CD14-positive monocyte (primary cell): ENCODE data around the gene RPL35. TPM values are rescaled to one million over a fixed set of nuclear protein-coding genes. Genes with fewer than 3 reads are reported as not detected.
A peak's percentile ranks its signal among the peaks of the same experiment; 100 is the strongest.

ENCODE experiments used
- DNase-seq, 3 donors: peaks; one replicate each; pipeline ENCODE4 v3.0.0-alpha.2; 2011 to 2022
- H2AFZ ChIP-seq: 2 replicates; pipeline ENCODE4 v1.6.0; 2012; ENCODE audit warnings: mild to moderate bottlenecking, low read depth, low read length, inconsistent platforms; ENCODE audit not compliant: insufficient read depth, poor library complexity, severe bottlenecking
- H3K27ac ChIP-seq, 2 donors: 1 replicate in 1 of 2; 2 replicates in 1 of 2; pipeline ENCODE4 v1.5.1; 2012 to 2013; ENCODE audit warnings: low read length in 2 of 2, control low read depth in 1 of 2, inconsistent platforms in 1 of 2, low read depth in 1 of 2, mild to moderate bottlenecking in 1 of 2
- H3K27me3 ChIP-seq, 2 donors: one replicate each; pipeline versions ENCODE4 v1.6.0 to v1.6.1; 2011 to 2013; ENCODE audit warnings: low read length in 2 of 2; ENCODE audit not compliant: control insufficient read depth in 2 of 2, insufficient read depth in 2 of 2
- H3K36me3 ChIP-seq, 2 donors: replicated peaks in 1 of 2; 1 replicate in 1 of 2; 2 replicates in 1 of 2; pipeline versions ENCODE4 v1.5.1 to v1.6.1; 2012 to 2013; ENCODE audit warnings: low read length in 2 of 2, control low read depth in 1 of 2, inconsistent platforms in 1 of 2, mild to moderate bottlenecking in 1 of 2; ENCODE audit not compliant: insufficient read depth in 2 of 2, control insufficient read depth in 1 of 2
- H3K4me1 ChIP-seq, 2 donors: 1 replicate in 1 of 2; 2 replicates in 1 of 2; pipeline versions ENCODE4 v1.5.1 to v1.6.1; 2012 to 2013; ENCODE audit warnings: low read length in 2 of 2, control low read depth in 1 of 2, inconsistent platforms in 1 of 2, mild to moderate bottlenecking in 1 of 2, moderate library complexity in 1 of 2; ENCODE audit not compliant: insufficient read depth in 2 of 2, control insufficient read depth in 1 of 2
- H3K4me2 ChIP-seq: replicated peaks from 2 replicates; pipeline ENCODE3; 2012; ENCODE audit warnings: low read length, moderate library complexity, mild to moderate bottlenecking; ENCODE audit not compliant: poor library complexity, severe bottlenecking; ENCODE audit errors: extremely low read depth
- H3K4me3 ChIP-seq, 3 experiments: fragments of 200-600 bp in 1 of 3; sonication (generic) in 1 of 3; replicated peaks in 1 of 3; 1 replicate in 2 of 3; 2 replicates in 1 of 3; pipeline ENCODE4 v1.5.1; 2011 to 2013; ENCODE audit warnings: low read length in 3 of 3, mild to moderate bottlenecking in 3 of 3, control low read depth in 2 of 3, low read depth in 2 of 3, inconsistent platforms in 1 of 3, moderate library complexity in 1 of 3
- H3K79me2 ChIP-seq: 2 replicates; pipeline ENCODE4 v1.6.0; 2012; ENCODE audit warnings: mild to moderate bottlenecking, control low read depth, inconsistent platforms, low read length, moderate library complexity; ENCODE audit not compliant: insufficient read depth
- H3K9ac ChIP-seq: 2 replicates; pipeline ENCODE4 v1.6.0; 2017; ENCODE audit warnings: low read length, mild to moderate bottlenecking; ENCODE audit not compliant: insufficient read depth, poor library complexity, severe bottlenecking
- H3K9me3 ChIP-seq, 2 donors: replicated peaks in 1 of 2; 1 replicate in 1 of 2; 2 replicates in 1 of 2; pipeline versions ENCODE4 v1.5.1 to v1.6.1; 2012 to 2013; ENCODE audit warnings: low read length in 2 of 2, control low read depth in 1 of 2; ENCODE audit not compliant: control insufficient read depth in 1 of 2, insufficient read depth in 1 of 2
- H4K20me1 ChIP-seq: 2 replicates; pipeline ENCODE4 v1.6.0; 2012; ENCODE audit warnings: mild to moderate bottlenecking, low read length, control low read depth, moderate library complexity; ENCODE audit not compliant: insufficient read depth
- H3K27ac Mint-ChIP-seq, 7 donors: one replicate each; pipeline ENCODE4 v1.8.0; 2020; ENCODE audit warnings: mild to moderate bottlenecking in 7 of 7, mixed read lengths in 7 of 7, moderate library complexity in 6 of 7, inconsistent platforms in 2 of 7
- H3K27me3 Mint-ChIP-seq, 3 donors: one replicate each; pipeline ENCODE4 v1.8.0; 2021 to 2022; ENCODE audit warnings: low read depth in 3 of 3, mild to moderate bottlenecking in 3 of 3, mixed read lengths in 3 of 3, moderate library complexity in 3 of 3, inconsistent platforms in 1 of 3
- H3K36me3 Mint-ChIP-seq, 2 donors: one replicate each; pipeline ENCODE4 v1.8.0; 2020; ENCODE audit warnings: mixed read lengths in 2 of 2, inconsistent platforms in 1 of 2, mild to moderate bottlenecking in 1 of 2
- H3K4me1 Mint-ChIP-seq: one replicate; pipeline ENCODE4 v1.8.0; 2020; ENCODE audit warnings: mild to moderate bottlenecking, mixed read lengths
- H3K4me3 Mint-ChIP-seq, 2 donors: one replicate each; pipeline ENCODE4 v1.8.0; 2020; ENCODE audit warnings: mild to moderate bottlenecking in 2 of 2, mixed read lengths in 2 of 2, moderate library complexity in 1 of 2
- H3K9me3 Mint-ChIP-seq, 7 donors: one replicate each; pipeline ENCODE4 v1.8.0; 2020 to 2022; ENCODE audit warnings: mixed read lengths in 7 of 7, mild to moderate bottlenecking in 6 of 7, moderate library complexity in 6 of 7, inconsistent platforms in 2 of 7
- WGBS: methylation state at CpG from one replicate; pipeline ENCODE4 v1.1.5; 2013; ENCODE audit warnings: missing lambda C conversion rate; ENCODE audit not compliant: insufficient coverage; 5-methylcytosine and 5-hydroxymethylcytosine counted together
- intact Hi-C, 2 donors: fragments of 100-400 bp; cut with micrococcal nuclease; formaldehyde crosslinking; loops; one replicate each; pipeline versions ENCODE4 v1.15.0 to v1.15.1; 2023
- polyA plus RNA-seq, 3 donors: library from polyadenylated mRNA; depleted of rRNA in 1 of 3; unstranded in 2 of 3; stranded (reverse) in 1 of 3; fragments of 300-500 nt in 2 of 3; fragments of >200 nt in 1 of 3; fragmentation: Illumina TruSeq in 2 of 3; gene quantifications; 1 replicate in 2 of 3; 2 replicates in 1 of 3; pipeline ENCODE4 v1.2.3, GENCODE V29; 2012 to 2021
- TF ChIP-seq, protein P1 (sequence below): fragments of 200-600 bp; IDR thresholded peaks from one replicate; pipeline ENCODE4 v1.8.0; 2022; ENCODE audit warnings: antibody characterized with exemption, mild to moderate bottlenecking

Gene RPL35
- polyA plus RNA-seq, 3 donors, result 660 to 1,209 (median 828) TPM

DNA sequence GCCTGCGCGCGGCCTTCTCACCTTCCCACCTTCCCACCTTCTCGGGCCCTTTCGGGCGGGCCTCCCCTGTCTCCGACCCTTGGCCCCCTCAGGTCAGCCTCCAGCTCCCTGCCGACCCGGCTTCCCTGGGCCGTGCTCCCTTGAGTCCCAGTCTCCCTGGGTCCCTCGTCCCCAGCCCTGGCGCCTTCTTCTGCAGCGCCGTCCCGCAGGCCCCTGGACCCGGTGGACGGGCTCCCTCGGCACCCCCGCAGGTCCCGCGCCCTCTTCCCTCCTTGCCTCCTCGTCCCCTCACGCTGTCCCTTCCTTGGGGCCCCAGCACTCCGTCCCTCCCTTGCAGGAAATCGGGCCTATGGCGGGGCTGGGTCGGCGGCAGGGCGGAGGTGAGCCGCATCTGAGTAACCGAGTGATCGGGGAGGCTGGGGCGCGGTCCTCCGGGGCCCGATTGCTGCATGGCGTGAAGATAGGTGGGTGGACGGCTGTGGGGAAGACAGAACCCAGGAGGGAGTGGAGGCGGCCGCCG, 7.8 kb upstream of the RPL35 start:
- Mint-ChIP-seq H3K4me3 (peak overlapping the region; percentile 84 to 92), H3K36me3 (peaks cover 16 to 17% of the 10 kb centered on the region in 2 donors), H3K4me1 (peaks cover 47% of the 10 kb centered on the region), H3K27me3 (peaks cover 0 to 1% (median 0%) of the 10 kb centered on the region in 3 donors), H3K9me3 (peaks cover 0 to 2% (median 0%) of the 10 kb centered on the region in 7 donors), H3K27ac (peak overlapping the region; percentile 80 to 94 (median 92))
- peak overlapping the region; percentile 18 to 97 for H3K27ac ChIP-seq
- peak overlapping the region; percentile 86 to 95 (median 95) for H3K4me3 ChIP-seq
- peak overlapping the region; percentile 95 for H3K9ac ChIP-seq
- peaks cover 11 to 14% of the 10 kb centered on the region in 2 donors for H3K36me3 ChIP-seq
- no peaks in the 10 kb centered on the region for H3K9me3 ChIP-seq
- H2AFZ ChIP-seq, result peak overlapping the region; percentile 96
- no peaks in the 10 kb centered on the region for H3K27me3 ChIP-seq
- no peak for DNase-seq
- H3K79me2 ChIP-seq, result peaks cover 71% of the 10 kb centered on the region
- H4K20me1 ChIP-seq, result peaks cover 43% of the 10 kb centered on the region
- intact Hi-C loops, result loop anchor here in 1 of 2 donors (10.0 kb wide), 1 partner anchor 275 kb away; the partner anchor contains the start of gene SCAI
- TF ChIP-seq, protein P1, sequence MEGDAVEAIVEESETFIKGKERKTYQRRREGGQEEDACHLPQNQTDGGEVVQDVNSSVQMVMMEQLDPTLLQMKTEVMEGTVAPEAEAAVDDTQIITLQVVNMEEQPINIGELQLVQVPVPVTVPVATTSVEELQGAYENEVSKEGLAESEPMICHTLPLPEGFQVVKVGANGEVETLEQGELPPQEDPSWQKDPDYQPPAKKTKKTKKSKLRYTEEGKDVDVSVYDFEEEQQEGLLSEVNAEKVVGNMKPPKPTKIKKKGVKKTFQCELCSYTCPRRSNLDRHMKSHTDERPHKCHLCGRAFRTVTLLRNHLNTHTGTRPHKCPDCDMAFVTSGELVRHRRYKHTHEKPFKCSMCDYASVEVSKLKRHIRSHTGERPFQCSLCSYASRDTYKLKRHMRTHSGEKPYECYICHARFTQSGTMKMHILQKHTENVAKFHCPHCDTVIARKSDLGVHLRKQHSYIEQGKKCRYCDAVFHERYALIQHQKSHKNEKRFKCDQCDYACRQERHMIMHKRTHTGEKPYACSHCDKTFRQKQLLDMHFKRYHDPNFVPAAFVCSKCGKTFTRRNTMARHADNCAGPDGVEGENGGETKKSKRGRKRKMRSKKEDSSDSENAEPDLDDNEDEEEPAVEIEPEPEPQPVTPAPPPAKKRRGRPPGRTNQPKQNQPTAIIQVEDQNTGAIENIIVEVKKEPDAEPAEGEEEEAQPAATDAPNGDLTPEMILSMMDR, result no peak
- peak overlapping the region; percentile 94 for H3K4me2 ChIP-seq
- peaks cover 46 to 52% of the 10 kb centered on the region in 2 donors for H3K4me1 ChIP-seq
- 0% methylated on average over 31 of the region's 41 CpGs for WGBS

DNA sequence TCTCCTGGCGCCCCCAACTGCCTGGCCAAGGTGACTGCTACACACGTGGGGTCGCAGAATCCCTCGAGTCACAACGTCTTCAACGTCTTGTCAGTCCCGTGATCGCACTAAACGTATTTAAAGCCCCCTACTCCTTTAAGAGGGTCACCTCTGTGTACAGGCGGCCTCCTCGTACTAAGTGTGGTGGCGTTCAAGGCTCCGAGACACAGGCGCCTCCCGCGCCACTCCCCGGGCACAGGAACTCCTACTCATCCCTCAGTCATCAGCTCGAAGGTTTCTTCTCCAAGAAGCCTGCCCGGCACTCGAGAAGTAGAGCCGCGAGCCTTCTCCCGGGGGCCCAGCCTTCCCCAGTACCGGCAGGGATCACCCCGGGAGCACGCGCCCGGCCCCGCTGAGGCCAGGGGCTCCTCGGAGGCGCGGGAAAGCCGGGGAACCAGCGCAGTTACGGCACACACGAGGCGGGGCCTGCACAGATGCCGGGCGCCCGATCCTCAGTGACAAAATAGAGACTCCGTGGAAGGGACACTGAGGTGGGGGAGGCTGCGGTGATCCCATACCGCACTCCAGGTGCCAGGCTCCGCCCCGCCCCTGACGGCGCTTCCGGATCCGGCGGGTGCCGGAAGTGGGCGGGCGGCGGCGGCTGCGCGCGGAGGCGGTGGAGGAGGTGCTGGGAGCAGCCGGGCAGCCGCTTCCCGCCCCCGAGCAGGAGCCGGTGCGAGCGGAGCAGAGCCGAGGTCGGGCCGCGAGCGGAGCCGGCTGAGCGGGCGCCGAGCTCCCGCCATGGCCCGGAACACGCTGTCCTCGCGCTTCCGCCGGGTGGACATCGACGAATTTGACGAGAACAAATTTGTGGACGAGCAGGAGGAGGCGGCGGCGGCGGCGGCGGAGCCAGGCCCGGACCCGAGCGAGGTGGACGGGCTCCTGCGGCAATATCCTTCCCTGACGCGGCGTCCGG, 7.0 kb upstream of the RPL35 start:
- TF ChIP-seq, protein P1, result no peak
- WGBS, result under 1% methylated on average over 96 of the region's 101 CpGs
- peak overlapping the region; percentile 93 to 97 for H3K27ac ChIP-seq
- intact Hi-C loops, result loop anchor here in 1 of 2 donors (10.0 kb wide), 1 partner anchor 276 kb away; the partner anchor contains the start of gene SCAI
- peaks cover 0 to 1% (median 0%) of the 10 kb centered on the region in 3 donors for H3K27me3 Mint-ChIP-seq
- H3K27me3 ChIP-seq, result no peaks in the 10 kb centered on the region
- H3K27ac Mint-ChIP-seq, result peak overlapping the region; percentile 91 to 97 (median 95)
- H4K20me1 ChIP-seq, result peaks cover 36% of the 10 kb centered on the region
- H3K9ac ChIP-seq, result peak overlapping the region; percentile 95
- peak overlapping the region; percentile 96 for H2AFZ ChIP-seq
- H3K36me3 Mint-ChIP-seq, result peaks cover 13% of the 10 kb centered on the region in 2 donors
- peaks cover 5 to 7% of the 10 kb centered on the region in 2 donors for H3K36me3 ChIP-seq
- peak overlapping the region; percentile 94 for H3K4me2 ChIP-seq
- peak overlapping the region; percentile 86 to 95 (median 95) for H3K4me3 ChIP-seq
- DNase-seq, result peak; percentile 75 to 79 (median 78)
- peaks cover 47 to 52% of the 10 kb centered on the region in 2 donors for H3K4me1 ChIP-seq
- peaks cover 49% of the 10 kb centered on the region for H3K4me1 Mint-ChIP-seq
- H3K9me3 Mint-ChIP-seq, result peaks cover 0 to 2% (median 0%) of the 10 kb centered on the region in 7 donors
- H3K9me3 ChIP-seq, result no peaks in the 10 kb centered on the region
- peak overlapping the region; percentile 84 to 92 for H3K4me3 Mint-ChIP-seq
- peaks cover 63% of the 10 kb centered on the region for H3K79me2 ChIP-seq
